SK-N-SH (cell line): ENCODE data around the gene ZFYVE21. TPM values are rescaled to one million over a fixed set of nuclear protein-coding genes. Genes with fewer than 3 reads are reported as not detected.

Experiments used
- CTCF ChIA-PET: fragments of 300-600, 350-600 bp; formaldehyde crosslinking; extraction: SDS; loops from one replicate; lab custom pipeline; 2021; lab: Yijun Ruan, JAX
- POLR2A ChIA-PET: fragments of 350-600 bp; sonication (Branson Sonifier 250); formaldehyde crosslinking; extraction: SDS; loops from one replicate; lab custom pipeline; 2020; ENCODE audit warnings: antibody characterized with exemption, inconsistent platforms; lab: Yijun Ruan, JAX
- DNase-seq: peaks from one replicate; pipeline ENCODE4 v3.0.0; 2012
- H2AFZ ChIP-seq: fragments of 200-600 bp; sonication (generic); 2 replicates; pipeline ENCODE4 v1.8.1; 2016; ENCODE audit warnings: antibody characterized with exemption, mild to moderate bottlenecking, low read depth
- H3F3A ChIP-seq: fragments of 200-600 bp; sonication (generic); replicated peaks from 2 replicates; pipeline ENCODE3; 2016; ENCODE audit warnings: antibody characterized with exemption, mild to moderate bottlenecking; ENCODE audit not compliant: insufficient read depth
- H3K27ac ChIP-seq, 2 experiments: fragments of 200-500 bp in 1 of 2; fragments of 200-600 bp in 1 of 2; sonication (Bioruptor generic) in 1 of 2; sonication (generic), shearing (Covaris generic) in 1 of 2; 2 replicates each; pipeline versions ENCODE4 v1.5.1 to v1.6.1; 2014 to 2016; ENCODE audit warnings: low read depth in 2 of 2, inconsistent platforms in 1 of 2, low read length in 1 of 2, mild to moderate bottlenecking in 1 of 2, mixed read lengths in 1 of 2
- H3K27me3 ChIP-seq: fragments of 200-600 bp; sonication (generic), shearing (Covaris generic); 2 replicates; pipeline ENCODE4 v1.6.1; 2016; ENCODE audit warnings: mixed run types; ENCODE audit not compliant: insufficient read depth
- H3K36me3 ChIP-seq, 2 experiments: fragments of 200-500 bp in 1 of 2; fragments of 200-600 bp in 1 of 2; sonication (Bioruptor generic) in 1 of 2; sonication (generic) in 1 of 2; replicated peaks in 1 of 2; 2 replicates each; pipeline versions ENCODE3 to v1.5.1; 2014 to 2016; ENCODE audit warnings: low read length in 1 of 2, mild to moderate bottlenecking in 1 of 2; ENCODE audit not compliant: insufficient read depth in 2 of 2, control insufficient read depth in 1 of 2
- H3K4me1 ChIP-seq, 2 experiments: fragments of 200-500 bp in 1 of 2; fragments of 200-600 bp in 1 of 2; sonication (Bioruptor generic) in 1 of 2; sonication (generic), shearing (Covaris generic) in 1 of 2; 2 replicates each; pipeline versions ENCODE4 v1.5.1 to v1.6.1; 2014 to 2016; ENCODE audit warnings: low read depth in 1 of 2, low read length in 1 of 2, mixed run types in 1 of 2; ENCODE audit not compliant: insufficient read depth in 2 of 2, control insufficient read depth in 1 of 2
- H3K4me2 ChIP-seq: fragments of 200-600 bp; sonication (generic), shearing (Covaris generic); 2 replicates; pipeline ENCODE4 v1.6.1; 2017; ENCODE audit warnings: mixed run types
- H3K4me3 ChIP-seq, 2 experiments: fragments of 200-500 bp in 1 of 2; fragments of 200-600 bp in 1 of 2; sonication (Bioruptor generic) in 1 of 2; sonication (generic), shearing (Covaris generic) in 1 of 2; 2 replicates each; pipeline versions ENCODE4 v1.5.1 to v1.8.1; 2014 to 2016; ENCODE audit warnings: low read depth in 2 of 2, inconsistent platforms in 1 of 2, low read length in 1 of 2, mild to moderate bottlenecking in 1 of 2, mixed read lengths in 1 of 2, moderate library complexity in 1 of 2
- H3K79me2 ChIP-seq: fragments of 200-600 bp; sonication (generic); 2 replicates; pipeline ENCODE4 v1.8.1; 2017; ENCODE audit warnings: mild to moderate bottlenecking; ENCODE audit not compliant: insufficient read depth
- H3K9ac ChIP-seq: fragments of 200-600 bp; sonication (generic); 2 replicates; pipeline ENCODE4 v1.6.1; 2017; ENCODE audit warnings: mixed run types
- H3K9me2 ChIP-seq: fragments of 200-600 bp; sonication (generic); 2 replicates; pipeline ENCODE4 v1.6.1; 2017; ENCODE audit warnings: mixed run types
- H3K9me3 ChIP-seq: fragments of 200-600 bp; sonication (generic); 2 replicates; pipeline ENCODE4 v1.6.1; 2017; ENCODE audit warnings: mixed run types, mild to moderate bottlenecking, moderate library complexity
- H4K20me1 ChIP-seq: fragments of 200-600 bp; sonication (generic); 2 replicates; pipeline ENCODE4 v1.6.1; 2017; ENCODE audit warnings: mild to moderate bottlenecking, mixed run types; ENCODE audit not compliant: insufficient read depth
- CHD2 ChIP-seq: fragments of 150-350 bp; IDR thresholded peaks from 2 replicates; pipeline ENCODE4 v1.6.1; 2018; ENCODE audit warnings: low read length; ENCODE audit not compliant: partially characterized antibody
- ELF1 ChIP-seq: IDR thresholded peaks from 2 replicates; pipeline ENCODE4 v1.4.0; 2012
- EP300 ChIP-seq, 2 experiments: IDR thresholded peaks; 2 replicates each; pipeline versions ENCODE4 v1.4.0 to v1.6.1; 2012; ENCODE audit warnings: borderline replicate concordance in 1 of 2, low read depth in 1 of 2, low read length in 1 of 2
- FOXJ3 ChIP-seq: sonication (generic); formaldehyde crosslinking; IDR thresholded peaks from 2 replicates; pipeline ENCODE4 v1.5.1; 2020; ENCODE audit warnings: mild to moderate bottlenecking, missing genetic modification reagents
- FOXM1 ChIP-seq: IDR thresholded peaks from 2 replicates; pipeline ENCODE4 v1.4.0; 2012; ENCODE audit warnings: low read depth, mild to moderate bottlenecking
- MXI1 ChIP-seq: IDR thresholded peaks from 2 replicates; pipeline ENCODE4 v1.6.1; 2012; ENCODE audit warnings: mild to moderate bottlenecking, low read depth, low read length, improper control_type of control experiment
- NRF1 ChIP-seq: IDR thresholded peaks from 2 replicates; pipeline ENCODE4 v1.6.1; 2012; ENCODE audit warnings: low read depth, mild to moderate bottlenecking, low read length
- RAD21 ChIP-seq: IDR thresholded peaks from 2 replicates; pipeline ENCODE4 v1.6.1; 2012; ENCODE audit warnings: mild to moderate bottlenecking, low read length
- RFX5 ChIP-seq: IDR thresholded peaks from 2 replicates; pipeline ENCODE4 v1.6.1; 2012; ENCODE audit warnings: mild to moderate bottlenecking, improper control_type of control experiment, low read length
- SIN3A ChIP-seq: IDR thresholded peaks from 2 replicates; pipeline ENCODE4 v1.6.1; 2012; ENCODE audit warnings: low read depth, mild to moderate bottlenecking, low read length, moderate library complexity, borderline replicate concordance
- TAF1 ChIP-seq: IDR thresholded peaks from 2 replicates; pipeline ENCODE4 v1.6.1; 2012; ENCODE audit warnings: low read depth, mild to moderate bottlenecking, low read length, moderate library complexity, borderline replicate concordance
- TCF12 ChIP-seq: IDR thresholded peaks from 2 replicates; pipeline ENCODE4 v1.4.0; 2012
- YY1 ChIP-seq: IDR thresholded peaks from 2 replicates; pipeline ENCODE4 v1.4.0; 2012; ENCODE audit warnings: low read depth, mild to moderate bottlenecking
- ZBTB33 ChIP-seq: IDR thresholded peaks from 2 replicates; pipeline ENCODE4 v1.4.0; 2012; ENCODE audit warnings: low read depth, borderline replicate concordance
- WGBS: methylation state at CpG from one replicate; pipeline ENCODE4 v1.1.6; 2017; ENCODE audit warnings: low lambda C conversion rate; 5-methylcytosine and 5-hydroxymethylcytosine counted together
- polyA plus RNA-seq, 3 experiments: library from polyadenylated mRNA; depleted of rRNA; stranded (reverse); fragments of >200 nt; gene quantifications; 2 replicates each; pipeline ENCODE4 v1.2.3, GENCODE V29; 2012
- TF ChIP-seq, protein P1 (sequence below): IDR thresholded peaks from 2 replicates; pipeline ENCODE4 v1.4.0; 2012; ENCODE audit warnings: low read depth
- TF ChIP-seq, protein P2 (sequence below): IDR thresholded peaks from 2 replicates; pipeline ENCODE4 v1.4.0; 2012; ENCODE audit warnings: low read depth, borderline replicate concordance
- TF ChIP-seq, protein P3 (sequence below): IDR thresholded peaks from 2 replicates; pipeline ENCODE4; 2012

Gene ZFYVE21
- polyA plus RNA-seq, 1 of the 3 experiments (the other 2 are of a cell fraction): 82.1 TPM

- H3F3A ChIP-seq: peaks cover 2% of the 10 kb centered on the region
- H4K20me1 ChIP-seq: no peaks in the 10 kb centered on the region
- H3K9ac ChIP-seq: no peak overlapping the region
- WGBS: 97% methylated on average over 17 of the region's 17 CpGs
- H3K4me2 ChIP-seq: no peak overlapping the region
- TF ChIP-seq RAD21: no peak
- TF ChIP-seq FOXM1: no peak
- no peak for TF ChIP-seq NRF1
- no peak for TF ChIP-seq SIN3A
- TF ChIP-seq TCF12: no peak
- TF ChIP-seq, protein P1, sequence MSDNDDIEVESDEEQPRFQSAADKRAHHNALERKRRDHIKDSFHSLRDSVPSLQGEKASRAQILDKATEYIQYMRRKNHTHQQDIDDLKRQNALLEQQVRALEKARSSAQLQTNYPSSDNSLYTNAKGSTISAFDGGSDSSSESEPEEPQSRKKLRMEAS: no peak
- TF ChIP-seq YY1: no peak
- TF ChIP-seq FOXJ3: no peak
- no peak for TF ChIP-seq MXI1
- no peak for TF ChIP-seq EP300 (IDR thresholded peaks at IDR 0.05; ENCODE audit: borderline replicate concordance in 1 of 2, low read depth in 1 of 2, low read length in 1 of 2)
- TF ChIP-seq RFX5: no peak
- TF ChIP-seq, protein P2, sequence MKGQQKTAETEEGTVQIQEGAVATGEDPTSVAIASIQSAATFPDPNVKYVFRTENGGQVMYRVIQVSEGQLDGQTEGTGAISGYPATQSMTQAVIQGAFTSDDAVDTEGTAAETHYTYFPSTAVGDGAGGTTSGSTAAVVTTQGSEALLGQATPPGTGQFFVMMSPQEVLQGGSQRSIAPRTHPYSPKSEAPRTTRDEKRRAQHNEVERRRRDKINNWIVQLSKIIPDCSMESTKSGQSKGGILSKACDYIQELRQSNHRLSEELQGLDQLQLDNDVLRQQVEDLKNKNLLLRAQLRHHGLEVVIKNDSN: no peak
- no peak for TF ChIP-seq ELF1
- no peak for TF ChIP-seq CHD2
- TF ChIP-seq TAF1: no peak
- TF ChIP-seq, protein P3, sequence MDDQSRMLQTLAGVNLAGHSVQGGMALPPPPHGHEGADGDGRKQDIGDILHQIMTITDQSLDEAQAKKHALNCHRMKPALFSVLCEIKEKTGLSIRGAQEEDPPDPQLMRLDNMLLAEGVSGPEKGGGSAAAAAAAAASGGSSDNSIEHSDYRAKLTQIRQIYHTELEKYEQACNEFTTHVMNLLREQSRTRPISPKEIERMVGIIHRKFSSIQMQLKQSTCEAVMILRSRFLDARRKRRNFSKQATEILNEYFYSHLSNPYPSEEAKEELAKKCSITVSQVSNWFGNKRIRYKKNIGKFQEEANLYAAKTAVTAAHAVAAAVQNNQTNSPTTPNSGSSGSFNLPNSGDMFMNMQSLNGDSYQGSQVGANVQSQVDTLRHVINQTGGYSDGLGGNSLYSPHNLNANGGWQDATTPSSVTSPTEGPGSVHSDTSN: no peak
- TF ChIP-seq ZBTB33: no peak
- no peak for DNase-seq
- no peak overlapping the region for H2AFZ ChIP-seq
- no peaks in the 10 kb centered on the region for H3K4me1 ChIP-seq
- no peaks in the 10 kb centered on the region for H3K9me3 ChIP-seq
- POLR2A ChIA-PET: interaction anchor here (0.6 kb wide), 2 partner anchors 13 to 118 kb away, joined by 3 read pairs; partner anchors contain the start of gene BAG5
- H3K27ac ChIP-seq: no peak overlapping the region
- H3K9me2 ChIP-seq: no peaks in the 10 kb centered on the region
- no peak overlapping the region for H3K4me3 ChIP-seq
- no peaks in the 10 kb centered on the region for H3K27me3 ChIP-seq
- CTCF ChIA-PET: interaction anchor here (0.9 to 2.1 kb wide), 9 partner anchors 10 to 162 kb away, joined by 3 to 9 read pairs (median 4); no protein-coding TSS in a partner anchor
- H3K36me3 ChIP-seq: peaks cover 73 to 91% of the 10 kb centered on the region in 2 experiments
- peaks cover 62% of the 10 kb centered on the region for H3K79me2 ChIP-seq
Measured at GRCh38 chr14:103680491-103681231, 34.9 kb upstream of the ZFYVE21 start.
